ENCODE data around the gene UNC119B.

The UNC119B gene

DNA sequence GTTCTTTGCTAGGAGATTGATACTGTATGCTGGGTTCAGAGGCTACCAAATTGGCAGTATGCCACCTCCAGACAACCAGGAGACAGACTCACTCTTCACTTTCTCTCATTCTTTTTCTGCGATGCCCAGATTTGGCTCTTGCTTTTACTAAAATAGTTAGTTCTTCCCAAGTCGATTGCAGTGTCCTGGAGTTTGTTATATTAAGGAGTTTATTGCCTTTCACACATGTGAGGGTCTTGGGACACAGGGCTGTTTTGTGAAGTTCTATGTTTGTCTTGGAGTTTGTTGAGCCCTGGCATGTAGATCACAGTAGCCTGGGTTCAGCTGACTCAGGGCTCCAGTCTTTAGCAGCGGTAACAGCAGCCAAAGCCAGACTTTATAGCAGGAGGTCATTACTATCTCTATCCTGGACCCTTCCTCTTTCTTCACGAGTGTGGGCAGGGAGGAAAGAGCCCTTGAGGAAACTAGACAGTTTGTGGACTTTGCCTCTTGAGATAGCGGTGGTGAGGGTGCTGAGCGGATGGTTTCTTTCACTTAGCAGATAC lies 21.7 kb upstream of the UNC119B start:
- no peak for DNase-seq (ENCODE audit: low read depth)

DNA sequence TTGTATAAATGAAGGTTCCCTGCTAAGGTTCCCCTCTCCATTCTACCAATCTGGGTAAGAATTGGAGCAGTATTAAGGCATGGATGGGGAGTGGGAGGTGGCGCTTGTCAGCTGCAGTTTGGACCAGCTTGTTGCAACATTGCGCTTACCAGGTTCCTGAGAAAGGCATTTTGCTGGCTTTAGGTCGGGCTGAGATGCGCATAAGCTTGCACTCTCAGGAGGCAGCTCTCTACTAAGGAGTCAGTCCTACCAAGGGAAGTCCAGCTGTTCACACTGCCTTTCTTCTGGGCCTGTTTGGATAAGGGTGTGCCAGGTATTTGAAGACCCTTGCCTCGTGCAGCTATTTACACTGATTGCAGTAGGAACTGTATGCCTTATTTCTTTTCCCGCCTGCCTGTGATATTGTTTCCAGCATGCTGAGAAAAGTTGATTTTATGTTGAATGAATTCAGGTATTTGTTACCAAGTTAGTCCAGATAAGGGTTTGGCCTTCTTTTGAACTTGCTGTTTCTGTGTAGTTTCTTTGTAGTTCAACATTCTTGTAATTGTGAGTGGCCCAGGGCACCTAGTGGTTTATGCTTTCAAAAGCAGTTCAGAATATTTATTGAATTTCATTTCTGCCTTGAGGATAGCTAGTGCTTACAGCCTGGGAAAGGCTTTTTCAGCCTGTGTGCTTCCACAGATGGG lies 20.7 kb upstream of the UNC119B start:
- no peak for DNase-seq (ENCODE audit: low read depth)

DNA sequence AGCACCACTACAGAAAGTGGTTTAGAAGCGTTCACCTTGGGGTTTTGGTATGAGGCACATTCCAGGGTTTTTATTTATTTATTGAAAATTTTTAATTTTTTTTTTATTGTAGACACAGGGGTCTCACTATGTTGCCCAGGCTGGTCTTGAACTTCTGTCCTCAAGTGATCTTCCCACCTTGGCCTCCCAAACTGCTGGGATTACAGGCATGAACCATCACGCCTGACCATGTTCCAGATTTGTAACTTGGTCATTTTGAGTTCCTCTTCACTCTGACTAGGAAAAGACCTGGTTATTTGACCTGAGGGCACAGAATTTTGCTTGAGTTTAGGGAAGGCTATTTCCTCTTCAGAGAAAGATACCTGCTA lies 20.2 kb upstream of the UNC119B start:
- DNase-seq (ENCODE audit: low read depth), result no peak

DNA sequence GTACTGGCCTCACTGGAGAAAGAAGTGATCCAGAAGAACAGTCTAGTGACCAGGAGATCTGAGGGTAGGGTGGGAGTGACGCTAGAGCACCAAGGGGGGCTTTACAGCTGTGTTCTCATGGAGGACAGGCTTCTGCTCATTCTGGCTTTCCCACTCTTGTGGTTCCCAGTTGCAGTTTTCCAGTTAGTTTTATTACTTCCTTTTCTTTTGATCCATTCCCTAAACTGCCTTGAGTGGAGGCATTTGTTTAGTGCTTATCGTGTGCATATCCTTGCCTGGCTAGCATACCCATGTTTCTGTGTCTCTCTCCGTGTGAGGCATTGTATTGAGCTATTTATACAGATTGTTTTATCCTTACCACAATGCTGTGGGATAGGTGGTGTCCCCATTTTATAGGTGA lies 19.3 kb upstream of the UNC119B start:
- DNase-seq (ENCODE audit: low read depth), result no peak

DNA sequence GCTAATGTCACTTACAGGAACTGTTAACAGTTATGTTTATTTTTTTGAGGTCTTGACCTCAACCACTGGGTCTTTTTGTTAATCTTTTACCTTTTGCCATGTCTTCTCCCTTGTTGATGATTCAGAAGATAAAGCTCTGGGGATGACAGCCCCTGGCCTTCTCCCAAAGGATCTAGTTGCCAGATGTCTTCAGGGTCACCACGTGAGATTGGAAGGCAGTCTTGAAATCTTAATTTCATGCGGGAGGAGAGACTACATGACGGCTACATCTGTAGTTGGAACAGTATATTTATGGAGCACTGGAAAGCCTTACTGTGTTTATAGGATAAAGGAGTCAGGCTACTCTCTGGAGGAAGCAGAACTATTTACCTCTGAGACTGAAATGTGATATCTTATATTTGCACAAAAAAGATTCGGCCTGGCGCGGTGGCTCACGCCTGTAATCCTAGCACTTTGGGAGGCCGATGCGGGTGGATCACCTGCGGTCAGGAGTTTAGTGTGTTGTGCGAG lies 17.7 kb upstream of the UNC119B start:
- no peak for DNase-seq (ENCODE audit: low read depth)

DNA sequence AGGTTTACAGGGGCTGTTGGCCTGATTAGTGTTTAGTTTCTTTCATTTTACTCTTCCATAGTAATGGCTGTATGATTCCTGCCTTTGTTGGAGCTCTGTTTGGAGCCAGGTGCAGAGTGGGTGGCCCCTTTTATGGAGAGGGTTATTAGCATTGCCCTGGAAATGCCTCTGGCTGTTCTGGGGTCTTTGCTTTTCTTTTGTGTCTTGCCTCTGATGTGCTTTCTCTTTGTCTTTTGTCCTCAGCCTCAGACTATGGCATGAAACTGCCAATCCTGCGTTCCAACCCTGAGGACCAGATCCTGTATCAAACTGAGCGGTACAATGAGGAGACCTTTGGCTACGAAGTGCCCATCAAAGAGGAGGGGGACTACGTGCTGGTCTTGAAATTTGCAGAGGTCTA lies 16.4 kb upstream of the UNC119B start:
- DNase-seq (ENCODE audit: low read depth), result no peak

DNA sequence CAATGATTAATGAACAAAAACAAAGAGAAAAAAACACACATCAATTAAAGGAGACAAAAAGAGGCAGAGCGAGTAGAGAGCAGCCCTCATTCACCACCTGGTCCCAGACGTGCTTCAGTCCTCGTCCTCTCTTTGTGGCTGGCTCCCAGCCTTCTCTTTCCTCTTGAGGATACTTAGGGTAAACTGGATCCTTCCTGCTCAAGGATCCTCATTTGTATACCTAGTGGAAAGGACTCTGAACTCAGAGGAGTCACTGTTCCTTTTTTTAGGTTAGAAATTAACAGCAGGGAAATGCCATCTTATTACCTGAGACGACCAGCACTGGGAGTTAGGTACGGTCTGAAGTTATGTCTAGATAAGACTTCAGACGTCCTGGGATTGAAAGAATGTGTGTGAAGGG lies 13.6 kb upstream of the UNC119B start:
- DNase-seq (ENCODE audit: low read depth), result no peak

DNA sequence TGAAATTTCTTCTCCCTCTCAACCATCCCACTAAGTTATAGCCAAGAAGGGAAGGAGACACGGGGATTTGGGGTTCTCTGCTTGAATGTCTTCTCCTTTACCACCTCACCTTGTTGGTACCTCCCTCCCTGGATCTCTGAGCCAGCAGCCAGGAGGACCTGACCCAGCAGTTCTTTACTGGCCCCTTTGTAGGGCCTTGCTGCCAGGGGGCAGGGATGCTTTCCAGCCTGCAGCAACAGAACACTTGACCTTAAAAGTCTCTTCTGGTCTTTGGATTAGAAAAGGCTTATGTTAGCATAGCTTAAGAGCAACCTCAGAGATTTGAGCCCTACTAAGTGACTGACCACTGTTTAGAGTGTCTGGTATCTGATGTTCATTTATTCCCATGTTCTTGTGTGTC lies 12.9 kb upstream of the UNC119B start:
- DNase-seq (ENCODE audit: low read depth), result no peak

DNA sequence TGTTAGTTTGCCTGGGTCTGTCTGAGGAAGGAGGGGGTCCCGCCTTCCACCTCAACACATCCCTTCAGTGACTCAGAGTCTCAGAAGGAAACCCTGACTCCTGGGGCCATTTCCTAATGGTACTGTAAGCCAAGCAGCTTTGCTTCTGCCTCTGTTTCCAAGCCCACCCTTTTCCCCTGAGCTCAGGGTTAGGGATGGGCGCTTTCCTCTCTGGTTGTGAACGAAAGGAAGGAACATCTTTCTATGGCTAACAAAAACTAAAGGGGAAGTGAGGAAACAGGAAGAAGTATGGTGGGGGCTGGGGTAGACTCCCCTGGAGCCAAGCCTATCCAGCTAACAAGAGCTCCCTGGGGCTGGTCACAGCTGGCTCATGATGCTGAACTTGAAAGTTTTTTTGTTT lies 11.6 kb upstream of the UNC119B start:
- no peak for DNase-seq (ENCODE audit: low read depth)

DNA sequence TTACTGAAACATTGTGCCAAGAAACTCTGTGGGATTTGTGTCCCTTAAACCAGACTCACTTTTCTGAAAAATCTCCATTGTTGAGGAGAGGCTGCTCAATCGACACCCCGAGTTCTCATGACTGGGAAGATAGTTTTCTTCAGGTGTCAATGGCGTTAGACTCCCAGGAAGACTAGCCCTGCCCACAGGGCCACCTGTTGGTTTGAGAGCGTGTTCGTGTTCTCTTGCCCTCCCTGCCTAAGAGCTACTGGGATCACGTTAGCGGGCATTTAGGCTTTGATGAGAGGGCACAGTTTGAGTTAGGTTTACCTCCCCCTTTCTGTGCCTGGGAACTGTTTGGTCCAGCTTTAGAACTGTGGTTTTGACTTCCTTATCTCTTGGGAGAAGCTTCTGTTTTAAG lies 10.7 kb upstream of the UNC119B start:
- no peak for DNase-seq (ENCODE audit: low read depth)

DNA sequence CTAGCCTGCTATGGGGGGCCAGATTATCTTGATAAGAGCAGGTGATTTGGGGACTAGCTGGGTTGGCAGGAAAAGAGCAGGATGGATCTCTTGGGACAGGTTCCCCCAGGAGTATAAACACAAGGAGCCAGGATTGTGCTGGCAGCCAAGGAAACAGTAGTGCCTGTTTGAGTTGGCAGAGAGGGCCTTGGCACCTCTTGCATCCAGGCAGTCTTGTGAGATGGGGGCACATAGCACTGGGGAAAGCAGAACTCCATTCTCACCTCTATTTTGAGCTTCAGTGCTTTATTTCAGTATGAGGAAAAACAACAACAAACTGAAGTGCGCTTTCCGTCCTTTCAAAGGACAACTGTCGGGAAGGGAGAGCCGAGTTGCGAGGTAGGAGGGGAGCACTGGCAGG lies 9.4 kb upstream of the UNC119B start:
- DNase-seq (ENCODE audit: low read depth), result no peak

DNA sequence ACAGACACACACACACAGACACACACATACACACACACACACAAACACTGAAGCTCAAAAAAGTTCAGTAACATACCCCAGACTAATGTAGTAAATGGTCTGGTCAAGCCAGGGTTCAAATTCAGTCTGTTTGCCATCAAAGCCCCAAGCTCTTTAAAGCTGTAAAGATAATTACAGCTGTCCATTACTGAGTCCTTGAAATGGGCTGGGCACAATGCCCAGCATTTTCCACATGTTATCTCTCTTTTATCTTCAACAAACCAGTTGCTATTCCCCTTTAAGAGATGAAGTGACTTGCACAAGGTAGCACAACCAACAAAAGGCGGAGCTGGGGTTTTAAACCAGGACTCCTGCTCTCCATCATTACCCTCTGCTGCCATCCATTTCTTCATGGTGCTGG lies 7.6 kb upstream of the UNC119B start:
- DNase-seq (ENCODE audit: low read depth), result no peak

DNA sequence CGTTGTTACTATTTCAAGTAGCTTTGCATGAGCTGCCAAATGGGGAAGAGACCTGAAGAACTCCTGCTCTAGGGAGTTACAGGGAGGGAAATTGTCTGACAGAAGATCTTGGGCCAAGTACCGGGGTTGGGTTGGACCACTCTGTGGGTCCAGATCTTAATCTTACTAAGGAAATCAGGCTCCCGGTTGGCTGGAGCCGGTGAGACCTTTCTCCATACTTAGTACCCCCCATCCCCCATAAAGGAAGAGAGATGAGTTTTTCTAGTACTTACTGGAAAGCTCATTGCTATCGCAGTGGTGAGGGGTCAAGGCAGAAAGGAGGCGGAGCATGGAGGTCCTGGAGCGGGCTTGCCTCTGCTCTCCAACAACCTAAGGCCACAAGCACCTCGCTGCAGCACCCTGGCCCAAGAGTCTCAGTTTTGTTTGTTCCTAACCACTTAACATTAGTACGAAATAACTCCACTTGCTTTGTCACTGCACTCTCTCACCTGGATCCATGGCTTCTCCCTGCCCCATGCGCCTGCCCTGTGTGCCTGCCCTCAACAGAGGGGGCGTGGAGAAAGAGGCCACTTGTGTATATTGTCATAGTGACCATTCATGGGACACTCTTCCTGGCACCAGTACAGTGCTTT lies 6.8 kb upstream of the UNC119B start:
- no peak for DNase-seq (ENCODE audit: low read depth)

DNA sequence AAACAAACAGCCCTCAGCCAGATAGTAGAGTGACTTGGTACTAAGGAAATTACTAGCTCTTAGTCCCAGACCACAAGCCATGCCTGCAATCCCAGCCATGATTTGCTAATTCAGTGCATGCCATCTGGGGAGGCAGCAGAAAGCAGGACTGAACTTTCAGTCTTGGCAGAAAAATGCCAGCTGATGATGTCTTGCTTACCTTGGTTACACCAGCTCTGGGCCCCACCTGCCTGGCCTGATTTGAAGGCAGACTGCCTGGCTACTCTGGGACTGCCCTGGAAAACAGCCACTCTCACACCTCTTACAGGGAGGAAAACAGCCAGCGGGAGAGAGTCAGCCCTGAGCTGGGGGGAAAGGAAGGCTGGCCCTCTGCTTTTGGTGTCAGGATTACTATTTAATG lies 4.6 kb upstream of the UNC119B start:
- DNase-seq (ENCODE audit: low read depth), result no peak

DNA sequence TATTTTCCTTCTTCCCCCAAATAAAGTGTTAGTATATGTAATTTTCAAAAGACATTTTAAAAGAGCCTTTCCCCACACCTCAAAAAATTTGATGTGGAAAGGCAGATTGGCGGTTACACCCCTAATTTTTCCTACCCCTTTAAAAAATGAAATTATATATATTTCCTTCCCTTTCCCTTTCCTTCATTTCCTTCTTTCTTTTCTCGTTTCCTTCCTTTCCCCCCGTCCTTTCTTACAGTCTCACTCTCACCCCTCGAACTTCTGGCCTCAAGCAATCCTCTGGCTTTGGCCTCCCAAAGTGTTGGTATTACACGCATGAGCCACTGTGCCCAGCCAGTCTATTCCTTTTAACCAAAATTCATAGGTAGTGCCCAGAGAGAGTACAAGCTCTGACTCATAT lies 4.2 kb upstream of the UNC119B start:
- no peak for DNase-seq (ENCODE audit: low read depth)

DNA sequence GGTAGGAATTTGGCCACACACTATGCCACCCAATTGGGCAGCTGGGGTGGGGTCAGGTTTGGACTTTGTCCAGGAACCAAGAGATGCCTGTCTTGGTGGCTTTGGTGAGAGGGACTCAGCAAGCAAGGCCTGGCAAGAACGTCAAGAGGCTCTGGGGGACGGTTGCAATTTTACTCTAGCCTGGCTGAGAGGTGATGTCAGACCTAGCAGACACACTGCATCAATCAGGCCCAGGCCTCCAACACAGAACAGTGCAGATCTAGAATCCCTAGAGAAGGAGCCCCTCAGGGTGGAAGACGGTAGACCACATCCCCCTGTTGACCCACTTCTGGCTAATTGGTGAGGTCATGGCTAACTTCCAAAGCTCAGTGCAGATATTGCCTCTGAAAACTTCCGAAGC lies 1.6 kb upstream of the UNC119B start:
- no peak for DNase-seq (ENCODE audit: low read depth)

DNA sequence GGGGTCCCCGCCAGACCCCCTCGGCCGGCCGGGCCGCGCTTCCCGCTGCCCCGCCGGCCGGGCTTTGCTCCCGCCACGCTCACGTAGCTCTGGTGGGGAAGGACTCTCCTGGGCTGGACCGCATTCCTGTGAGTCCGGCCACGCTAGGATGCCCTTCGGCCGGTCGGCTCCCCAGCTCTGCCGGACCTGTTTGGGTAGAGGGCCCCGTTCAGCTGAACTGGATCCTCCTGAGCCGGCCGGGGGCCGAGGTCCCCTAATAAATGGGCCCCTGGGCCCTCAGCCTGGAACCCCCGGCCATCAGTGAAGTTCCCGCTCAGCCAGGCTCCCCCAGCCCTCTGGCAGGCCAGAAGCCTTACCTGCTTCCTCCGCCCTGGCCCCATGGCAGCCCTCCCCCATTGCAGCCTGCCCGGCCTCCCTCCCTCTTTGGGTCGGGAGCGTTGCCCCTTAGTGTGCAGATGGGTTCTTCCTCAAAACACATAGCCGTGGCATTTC lies 593 bp downstream of the UNC119B start:
- DNase-seq (ENCODE audit: low read depth), result no peak

DNA sequence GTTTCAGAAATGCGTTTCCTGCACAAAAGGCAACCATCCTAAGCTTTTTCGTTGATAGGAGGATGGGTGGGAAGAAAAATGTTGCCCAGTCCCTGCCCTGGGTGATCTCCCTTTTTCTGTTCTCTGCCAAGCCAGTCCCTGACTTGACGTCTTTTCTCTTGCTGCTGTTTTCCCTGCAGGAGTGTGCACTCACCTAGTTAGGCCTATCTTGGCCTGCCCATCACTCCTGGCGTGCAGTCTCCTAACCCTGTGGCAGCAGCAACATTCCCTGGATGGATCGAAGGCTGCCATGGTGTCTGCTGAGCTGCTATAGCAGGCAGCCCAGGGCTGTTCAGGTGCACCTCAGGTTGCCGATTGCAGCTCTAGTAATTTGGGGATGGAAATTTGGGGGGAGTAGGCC lies 1.2 kb downstream of the UNC119B start:
- DNase-seq (ENCODE audit: low read depth), result no peak

DNA sequence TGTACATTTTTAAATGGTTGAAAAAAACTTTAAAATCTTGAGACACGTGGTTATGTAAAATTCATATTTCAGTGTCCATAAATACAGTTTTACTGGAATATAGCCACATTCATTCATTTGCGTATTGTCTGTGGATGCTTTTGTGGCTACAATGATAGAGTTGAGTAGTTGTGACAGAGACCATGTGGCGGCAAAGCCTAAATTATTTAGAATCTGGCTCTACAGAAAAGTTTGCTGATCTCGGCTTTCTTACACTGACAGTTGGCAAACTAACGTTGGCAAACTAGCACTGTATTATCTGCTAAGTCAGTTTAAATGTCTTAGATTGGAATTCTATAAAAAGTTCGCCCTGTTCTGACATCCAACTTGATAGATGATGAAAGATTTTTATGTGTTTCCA lies 2.4 kb downstream of the UNC119B start:
- DNase-seq (ENCODE audit: low read depth), result no peak

DNA sequence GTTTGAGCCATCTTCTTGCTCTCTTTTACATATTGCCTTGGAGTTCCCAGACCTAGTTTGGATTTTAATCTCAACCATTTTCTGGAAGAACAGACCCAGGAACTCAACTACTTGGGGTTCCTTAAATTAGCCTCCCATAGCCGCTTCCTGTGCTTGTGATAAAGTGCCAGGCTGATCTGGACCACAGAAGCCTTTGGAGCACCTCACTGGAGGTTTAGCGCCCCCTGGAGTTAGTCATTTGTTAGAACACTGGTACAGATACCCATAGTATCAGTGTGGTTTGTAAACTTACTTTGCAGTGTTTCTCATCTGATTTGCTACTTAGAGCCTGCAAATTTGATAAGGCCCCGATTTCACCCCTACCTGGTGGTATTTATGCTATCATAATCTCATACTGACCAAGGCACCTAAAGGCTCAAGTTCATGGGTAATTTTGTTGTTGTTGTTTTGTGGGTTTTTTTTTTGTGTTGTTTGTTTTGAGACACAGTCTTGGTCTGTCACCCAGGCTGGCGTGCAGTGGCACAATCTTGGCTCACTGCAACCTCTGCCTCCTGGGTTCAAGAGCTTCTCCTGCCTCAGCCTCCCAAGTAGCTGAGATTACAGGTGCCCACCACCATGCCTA lies 3.7 kb downstream of the UNC119B start:
- DNase-seq (ENCODE audit: low read depth), result peak; percentile 68

DNA sequence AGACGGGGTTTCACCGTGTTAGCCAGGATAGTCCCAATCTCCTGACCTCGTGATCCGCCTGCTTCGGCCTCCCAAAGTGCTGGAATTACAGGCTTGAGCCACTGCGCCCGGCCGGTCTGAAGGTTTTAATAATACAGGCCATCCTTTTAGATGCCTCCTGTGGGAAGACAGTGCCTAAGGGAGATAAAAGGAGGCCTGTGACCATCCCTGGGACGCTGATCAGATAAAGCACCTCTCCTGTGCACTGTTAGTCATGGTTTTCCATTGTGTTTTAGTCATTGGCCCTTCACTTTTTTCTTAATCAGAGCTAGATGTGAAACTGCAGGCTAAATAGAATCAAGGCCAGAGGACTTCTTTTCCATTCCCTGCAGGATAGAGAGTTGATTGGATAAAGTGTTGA lies 7.8 kb downstream of the UNC119B start:
- DNase-seq (ENCODE audit: low read depth), result no peak

DNA sequence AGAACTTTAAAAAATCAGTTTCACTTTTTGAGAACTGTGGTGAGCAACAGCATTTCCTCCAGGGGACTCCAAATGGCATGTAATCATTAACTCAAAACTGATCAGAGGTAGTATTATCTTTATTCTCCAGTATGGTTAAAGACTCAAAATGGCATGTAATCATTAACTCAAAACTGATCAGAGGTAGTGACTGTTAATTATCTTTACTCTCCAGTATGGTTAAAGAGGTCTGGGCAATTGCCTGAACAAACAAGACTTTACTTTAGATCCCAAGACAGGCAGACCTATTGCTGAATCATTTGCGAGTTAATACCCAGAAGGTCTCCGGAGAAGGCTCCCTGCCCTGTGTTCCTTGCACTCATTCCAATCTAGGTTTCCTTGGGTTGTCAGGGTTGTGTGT lies 8.8 kb downstream of the UNC119B start:
- no peak for DNase-seq (ENCODE audit: low read depth)
